Transverse colon (tissue), 3 donors: ENCODE data around the gene SEMA3A.

Experiments
- CTCF ChIP-seq, 5 experiments: fragments of 200-600 bp in 3 of 5; fragments of 450-650 bp in 2 of 5; sonication (generic) in 3 of 5; IDR thresholded peaks; 1 replicate in 2 of 5; 2 replicates in 3 of 5; pipeline ENCODE4 v1.5.1; 2016 to 2017; ENCODE audit warnings: antibody characterized with exemption in 5 of 5, inconsistent platforms in 3 of 5, mild to moderate bottlenecking in 2 of 5, moderate library complexity in 1 of 5
- EP300 ChIP-seq: sonication (generic); formaldehyde crosslinking; IDR thresholded peaks from one replicate; pipeline ENCODE4 v1.6.1; 2017; ENCODE audit warnings: antibody characterized with exemption, low read depth

- no peak for TF ChIP-seq EP300
- no peak for TF ChIP-seq CTCF (IDR thresholded peaks at IDR 0.05)
Measured at GRCh38 chr7:84137812-84138211, 56.8 kb downstream of the SEMA3A start.
